GM18526 (cell line): Measurements from ENCODE around the gene GFPT2.

Source experiments
- POLR2A ChIP-seq: IDR thresholded peaks from 3 replicates; pipeline ENCODE4 v1.6.1; 2011; ENCODE audit not compliant: insufficient read length; ENCODE audit errors: extremely low read depth

The GFPT2 gene

DNA sequence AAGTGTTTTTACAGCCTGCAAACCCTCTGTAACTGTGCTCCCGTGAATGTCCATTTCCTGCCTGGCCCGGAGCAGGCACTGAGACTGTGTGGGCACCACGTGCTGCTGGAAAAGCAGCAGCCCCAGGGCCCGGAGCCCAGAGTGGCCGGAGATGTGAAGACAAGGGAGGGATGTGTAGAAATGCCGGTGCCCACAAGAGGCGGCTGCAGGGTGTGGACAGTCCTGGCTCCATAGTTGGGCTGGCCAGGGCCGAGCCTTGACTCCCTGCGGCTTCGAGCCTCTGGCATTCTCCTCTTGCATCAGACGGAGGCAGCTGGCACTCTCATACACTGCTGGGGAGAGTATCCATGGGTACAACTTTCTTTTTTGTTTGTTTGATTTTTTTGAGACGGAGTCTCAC lies 13.2 kb upstream of the GFPT2 start:
- TF ChIP-seq POLR2A, result no peak

DNA sequence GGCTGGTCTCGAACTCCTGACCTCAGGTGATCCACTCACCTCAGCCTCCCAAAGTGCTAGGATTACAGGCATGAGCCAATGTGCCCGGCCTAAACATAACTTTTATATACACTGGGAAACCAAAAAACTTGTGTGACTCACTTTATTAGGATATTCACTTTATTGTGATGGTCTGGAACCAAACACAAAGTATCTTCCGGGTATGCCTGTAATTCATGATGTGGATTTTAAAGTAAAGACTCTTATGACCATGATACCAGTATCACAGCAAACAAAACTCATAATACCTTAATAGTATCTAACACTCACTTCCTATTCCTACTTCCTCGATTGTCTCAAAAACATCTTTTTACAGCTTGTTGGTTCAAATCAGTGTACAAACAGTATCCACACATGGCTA lies 12.7 kb upstream of the GFPT2 start:
- no peak for TF ChIP-seq POLR2A

DNA sequence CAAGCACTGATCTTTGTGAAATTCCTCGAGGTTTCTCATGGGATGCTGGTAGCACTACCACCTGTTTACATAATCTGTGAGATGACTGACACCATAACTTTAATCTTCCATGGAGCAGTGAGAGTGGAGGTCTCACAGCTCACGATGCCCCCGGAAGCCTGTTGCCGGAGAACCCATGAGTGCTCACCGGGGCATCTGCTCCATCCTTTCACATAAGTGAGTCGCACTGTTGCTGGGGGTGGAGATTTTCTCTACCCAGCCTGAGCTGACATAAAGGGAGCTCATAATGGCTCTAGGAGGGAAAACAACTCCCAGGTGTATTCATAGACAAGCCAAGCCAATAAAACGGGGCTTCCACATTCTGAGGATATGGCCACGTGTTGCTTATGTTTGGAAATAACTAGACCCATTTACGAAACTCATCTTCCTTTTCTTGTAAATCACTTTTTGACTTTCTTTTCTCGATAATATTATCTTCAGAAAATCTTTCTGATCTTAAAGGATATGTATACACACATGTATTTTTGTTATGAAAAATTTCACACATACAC lies 11.2 kb upstream of the GFPT2 start:
- no peak for TF ChIP-seq POLR2A

DNA sequence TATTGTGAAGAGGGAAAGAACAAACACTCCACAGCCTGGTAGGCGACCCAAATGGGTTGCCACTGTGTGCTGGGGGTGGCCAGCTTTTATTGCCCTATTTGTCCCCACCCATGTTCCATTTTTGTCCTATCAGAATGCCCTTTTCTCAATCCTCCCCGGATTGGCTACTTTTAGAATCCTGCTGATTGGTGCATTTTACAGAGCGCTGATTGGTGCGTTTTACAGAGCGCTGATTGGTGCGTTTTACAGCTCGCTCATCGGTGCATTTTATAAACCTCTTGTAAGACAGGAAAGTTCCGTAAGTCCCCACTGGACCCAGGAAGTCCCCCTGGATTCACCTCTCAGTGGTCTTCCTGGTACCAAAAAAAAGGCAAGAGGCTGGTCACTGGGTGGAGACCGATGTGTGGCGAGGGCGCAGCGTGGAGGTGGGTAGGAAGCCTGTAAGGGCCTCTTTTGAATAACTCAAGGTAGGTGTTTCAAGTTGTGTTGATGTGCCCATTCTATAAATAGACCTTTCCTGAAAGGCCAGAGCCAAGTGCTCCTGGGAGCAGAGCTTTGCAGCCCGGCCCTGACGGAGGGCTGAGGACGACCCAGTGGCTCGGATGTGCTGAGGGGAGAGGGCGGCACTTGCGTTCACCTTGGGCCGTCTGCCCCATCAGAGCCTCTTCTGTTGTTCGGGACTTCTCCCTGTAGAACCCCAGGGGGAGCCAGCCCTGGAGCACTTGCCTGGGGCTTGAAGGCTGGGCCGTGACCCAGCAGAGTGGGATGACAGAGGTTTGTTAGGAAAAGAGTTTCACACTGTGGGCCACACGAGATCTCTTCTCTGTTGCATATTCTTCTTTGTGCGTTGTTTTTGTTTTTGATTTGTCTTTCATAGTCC lies 7.2 kb upstream of the GFPT2 start:
- TF ChIP-seq POLR2A, result no peak

DNA sequence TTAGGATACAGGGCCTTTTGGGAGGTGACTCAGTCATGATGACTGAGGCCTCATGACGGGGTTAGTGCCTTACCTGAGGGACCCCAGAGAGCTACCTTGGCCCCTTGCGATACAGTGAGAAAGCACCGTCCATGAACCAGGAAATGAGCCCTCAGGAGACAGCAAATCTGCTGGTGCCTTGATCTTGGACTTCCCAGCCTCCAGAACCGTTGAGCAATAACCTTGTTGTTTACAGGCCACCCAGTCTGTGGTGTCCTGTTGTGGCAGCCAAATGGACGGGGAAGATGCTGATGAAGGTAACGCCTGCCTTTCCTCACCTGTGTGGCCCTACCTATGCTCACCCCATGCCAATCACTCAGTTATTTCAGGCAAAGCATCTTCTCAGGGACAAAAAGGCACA lies 5.6 kb upstream of the GFPT2 start:
- TF ChIP-seq POLR2A, result no peak

DNA sequence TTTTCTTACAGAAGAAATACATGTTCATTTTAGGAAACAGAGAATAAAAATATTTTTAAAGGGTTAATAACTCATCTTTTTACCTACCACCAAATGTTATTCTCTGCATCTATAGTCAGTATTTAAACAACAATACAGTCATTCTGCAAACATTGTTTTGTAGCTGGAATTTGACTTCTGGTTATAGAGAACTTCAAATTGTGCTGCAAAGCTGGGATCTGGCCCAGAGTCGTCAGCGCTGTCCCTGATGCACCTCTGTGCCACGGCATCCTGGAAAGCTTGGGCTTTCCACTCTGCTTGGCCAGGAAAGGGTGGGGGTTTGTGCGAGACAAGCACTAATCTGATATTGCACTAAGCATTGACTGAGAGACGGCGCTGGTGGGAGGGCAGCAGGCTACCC lies 5.0 kb upstream of the GFPT2 start:
- no peak for TF ChIP-seq POLR2A

DNA sequence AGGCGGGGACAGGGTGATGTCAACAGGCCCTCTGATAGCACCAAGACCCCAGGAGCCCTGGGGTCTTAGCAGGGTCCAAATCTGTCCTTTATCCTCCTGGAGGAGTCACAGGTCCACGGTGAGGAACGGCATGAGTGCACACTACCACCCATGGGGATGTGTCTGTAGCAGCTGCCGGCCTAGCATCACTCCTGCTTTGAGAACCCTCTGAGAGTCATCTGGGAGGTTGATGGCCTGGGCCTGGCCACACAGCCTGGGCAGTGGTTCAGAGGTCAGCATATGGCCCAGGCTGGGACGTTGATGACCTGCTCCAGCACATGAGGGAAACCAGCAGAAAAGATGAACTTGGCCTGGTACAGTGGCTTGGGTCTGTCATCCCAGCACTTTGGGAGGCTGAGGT lies 1.8 kb upstream of the GFPT2 start:
- TF ChIP-seq POLR2A, result no peak

DNA sequence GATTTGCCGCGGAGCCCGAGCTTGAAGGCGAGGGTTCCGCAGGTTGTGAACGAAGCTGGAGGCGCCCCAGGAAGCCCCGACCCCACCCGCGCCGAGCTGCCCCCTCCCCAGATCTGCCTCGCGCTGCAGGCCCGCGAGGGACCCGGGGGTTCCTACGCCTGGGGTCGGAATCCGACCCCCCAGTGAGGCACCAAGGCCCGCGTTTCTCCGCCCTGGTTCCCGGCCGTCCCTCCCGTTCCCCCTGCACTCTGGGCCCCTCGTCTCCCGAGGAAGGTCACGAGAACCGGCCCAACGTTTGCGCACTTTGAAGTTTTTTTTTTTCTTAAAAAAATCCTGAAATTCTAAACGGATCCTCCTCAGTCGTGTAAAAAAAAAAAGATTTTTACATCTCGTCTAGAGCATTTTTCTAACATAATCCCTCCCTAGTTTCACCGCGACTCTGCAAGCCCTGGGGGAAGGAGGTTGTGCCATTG lies 880 bp upstream of the GFPT2 start:
- TF ChIP-seq POLR2A, result no peak

DNA sequence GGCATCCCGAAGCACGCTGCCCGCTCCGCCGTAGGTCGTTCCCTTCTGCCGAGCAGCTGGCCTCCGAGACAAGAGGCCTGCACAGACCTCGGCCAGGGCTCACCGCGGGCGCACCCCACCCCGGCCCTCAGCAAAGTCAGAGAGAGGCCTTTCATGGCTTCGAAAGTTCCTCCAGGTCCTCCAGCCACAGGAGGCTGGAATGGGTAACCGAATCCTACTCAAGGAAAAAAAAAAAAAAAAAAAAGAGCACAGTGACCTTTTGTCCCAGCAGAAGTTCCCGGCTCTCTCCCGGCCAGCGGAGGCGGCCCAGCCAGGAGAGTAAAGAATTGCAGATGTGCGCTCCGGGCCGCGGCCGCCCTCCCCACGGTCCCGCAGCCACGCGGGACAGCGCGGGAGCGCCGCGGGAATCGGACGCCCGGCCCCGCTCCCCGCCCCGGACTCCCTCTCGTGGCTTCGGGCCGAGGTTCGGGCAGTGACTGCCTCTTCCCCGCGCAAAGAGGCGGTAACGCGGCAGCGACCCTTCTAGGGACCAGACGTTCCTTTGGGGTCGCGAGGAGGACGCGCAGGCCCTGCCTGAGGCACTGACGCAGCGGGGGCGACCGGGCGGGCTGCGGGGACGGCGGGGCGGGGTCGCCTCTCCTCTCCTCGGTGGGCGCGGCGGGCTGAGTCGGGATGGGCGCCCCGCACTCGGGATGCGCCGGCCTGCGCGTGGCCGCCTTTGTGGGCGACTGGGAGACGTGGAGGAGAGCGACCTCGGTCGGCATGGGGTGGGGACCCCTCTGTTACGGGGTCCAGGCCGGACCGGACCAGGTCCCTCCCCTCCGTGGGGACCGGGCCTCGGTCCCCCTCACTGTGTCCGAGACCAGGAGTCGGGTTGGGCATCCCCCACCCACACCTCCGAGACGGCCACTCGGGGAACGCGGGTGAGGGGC lies 754 bp downstream of the GFPT2 start:
- no peak for TF ChIP-seq POLR2A

DNA sequence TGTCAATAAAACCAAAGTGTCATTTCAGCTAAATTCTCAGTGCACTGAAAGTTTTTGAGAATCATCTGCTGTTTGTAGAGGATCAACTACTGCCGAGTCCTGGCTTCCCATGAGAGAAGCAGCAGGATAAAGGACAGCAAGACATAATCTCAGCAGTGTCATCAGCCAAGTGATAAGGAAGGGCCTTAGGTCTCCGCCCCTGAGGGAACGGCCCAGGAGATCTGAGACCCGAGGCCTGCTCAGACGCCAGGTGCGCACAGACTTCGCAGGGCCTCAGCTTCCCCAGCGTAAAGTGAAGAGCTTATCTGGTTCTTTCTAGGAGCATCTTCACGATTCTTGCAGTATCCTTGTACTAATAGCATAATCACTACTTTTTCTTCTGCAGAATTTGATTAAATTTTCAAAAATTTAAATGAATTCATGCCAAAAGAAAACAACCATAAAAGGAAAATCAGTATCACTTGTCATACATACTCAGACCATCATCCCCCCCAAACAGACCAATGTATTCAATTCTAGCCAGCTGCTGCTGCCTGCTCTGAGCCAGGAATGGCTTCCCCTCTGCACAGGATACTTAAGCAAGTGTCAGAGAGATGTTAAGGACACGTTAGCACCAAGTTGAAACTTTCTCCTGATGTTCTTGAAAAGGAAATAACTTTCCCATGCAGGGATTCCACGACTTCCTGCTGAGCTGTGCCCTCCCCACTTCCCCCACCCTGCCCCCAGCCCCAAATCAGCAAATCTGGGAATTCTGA lies 2.2 kb downstream of the GFPT2 start:
- no peak for TF ChIP-seq POLR2A

DNA sequence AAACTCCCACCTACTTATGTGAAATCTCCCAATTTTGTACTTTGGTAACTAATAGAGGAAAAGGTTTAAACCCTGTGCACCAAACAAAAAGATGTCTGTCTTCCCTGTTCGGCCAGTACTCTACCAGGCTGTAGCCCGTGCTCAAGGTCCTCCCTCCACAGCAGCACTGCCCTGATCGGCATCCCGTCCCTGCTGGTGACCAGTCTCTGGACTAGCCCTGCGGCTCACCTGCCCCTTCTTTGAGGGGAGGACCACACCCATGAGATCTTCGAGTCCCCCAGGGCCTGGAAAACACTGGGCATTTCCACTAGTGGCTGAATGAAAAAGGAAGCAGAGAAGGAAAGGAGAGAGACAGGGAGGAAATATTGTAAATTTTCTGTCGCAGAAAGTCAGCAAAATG lies 2.8 kb downstream of the GFPT2 start:
- no peak for TF ChIP-seq POLR2A

DNA sequence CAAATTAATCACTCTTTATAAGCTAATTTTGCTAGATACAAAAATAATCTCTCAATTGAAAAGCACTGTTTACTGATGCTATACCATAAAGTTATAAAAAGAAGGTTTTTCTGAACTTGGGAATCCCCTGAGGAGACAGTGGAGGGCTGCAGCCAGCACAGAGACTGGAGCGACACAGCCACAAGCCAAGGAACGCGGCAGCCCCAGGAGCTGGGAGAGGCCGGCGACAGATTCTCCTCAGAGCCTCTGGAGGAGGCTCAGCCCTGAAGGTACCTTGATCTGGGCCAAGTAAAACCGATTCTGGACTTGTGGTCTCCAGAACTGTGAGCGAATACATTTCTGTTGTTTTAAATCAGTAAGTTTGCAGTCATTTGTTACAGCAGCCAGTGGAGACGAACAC lies 3.7 kb downstream of the GFPT2 start:
- TF ChIP-seq POLR2A, result no peak

DNA sequence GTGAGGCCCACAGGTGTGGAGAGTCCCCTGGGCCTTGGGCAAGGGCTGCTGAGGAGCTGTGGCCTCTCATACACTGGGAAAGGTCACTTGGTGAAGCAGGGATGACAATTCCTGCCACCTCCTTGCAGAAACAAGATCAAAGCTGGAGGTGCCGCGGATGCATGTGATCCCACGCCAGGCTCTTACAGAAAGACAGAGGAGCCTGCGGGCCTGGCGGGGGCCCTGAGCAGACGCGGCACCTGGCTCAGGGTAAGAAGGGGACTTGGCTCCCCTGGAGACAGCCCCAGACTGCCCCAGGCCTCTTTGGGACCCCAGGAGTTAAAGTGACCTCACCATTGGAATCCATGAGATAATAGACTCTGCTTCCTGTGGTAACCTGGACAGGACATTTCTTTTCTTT lies 4.8 kb downstream of the GFPT2 start:
- TF ChIP-seq POLR2A, result no peak

DNA sequence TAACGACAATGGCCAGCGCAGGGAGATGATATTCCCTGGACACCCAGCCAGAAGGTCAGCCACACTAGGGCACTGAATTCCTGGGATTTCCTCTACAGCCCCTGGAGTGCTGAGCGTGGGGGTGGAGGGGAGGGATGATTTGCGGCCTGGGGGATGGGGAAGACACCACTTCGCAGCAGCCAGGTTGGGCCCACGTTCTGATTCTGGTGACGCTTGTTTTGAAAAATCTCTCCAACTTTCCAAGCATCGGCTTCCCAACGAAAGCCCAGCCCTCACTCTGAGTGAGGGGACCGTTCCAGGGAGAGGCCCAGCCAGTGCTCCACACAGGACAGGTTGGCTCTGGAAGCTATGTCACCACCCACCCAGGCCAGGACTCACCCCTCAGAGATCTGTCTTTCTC lies 5.4 kb downstream of the GFPT2 start:
- TF ChIP-seq POLR2A, result no peak

DNA sequence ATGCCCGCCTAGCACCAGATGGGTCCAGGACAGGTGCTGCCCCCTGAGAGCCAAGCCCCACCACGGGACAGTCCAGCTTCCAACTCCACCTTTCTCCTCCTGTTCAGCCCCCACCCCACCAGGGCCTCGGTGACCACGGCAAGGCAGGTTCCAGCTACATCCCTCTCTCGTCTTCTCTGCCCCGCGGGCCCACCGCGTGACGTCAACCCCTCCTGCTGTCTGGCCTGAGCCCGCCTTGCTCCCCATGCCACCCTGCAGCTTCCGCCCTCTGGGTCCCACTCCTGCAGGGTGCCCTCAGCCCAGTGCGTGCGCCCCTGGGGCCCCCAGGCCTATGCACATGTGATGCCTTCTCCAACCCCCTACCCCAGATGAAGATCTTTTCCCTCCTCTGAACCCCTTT lies 6.8 kb downstream of the GFPT2 start:
- TF ChIP-seq POLR2A, result no peak
